Non-pigmented ciliary epithelial cell (primary cell): ENCODE measurements around the gene PRKCZ.
"Not testable (repeated sequence)": the region's sequence is repeated elsewhere in the genome, so short reads cannot be mapped to it uniquely, and the experiment has no call there.

ENCODE experiments used
- DNase-seq: peaks from one replicate; pipeline ENCODE4 v3.0.0-alpha.2; 2010; ENCODE audit warnings: low read depth

The PRKCZ gene

DNA sequence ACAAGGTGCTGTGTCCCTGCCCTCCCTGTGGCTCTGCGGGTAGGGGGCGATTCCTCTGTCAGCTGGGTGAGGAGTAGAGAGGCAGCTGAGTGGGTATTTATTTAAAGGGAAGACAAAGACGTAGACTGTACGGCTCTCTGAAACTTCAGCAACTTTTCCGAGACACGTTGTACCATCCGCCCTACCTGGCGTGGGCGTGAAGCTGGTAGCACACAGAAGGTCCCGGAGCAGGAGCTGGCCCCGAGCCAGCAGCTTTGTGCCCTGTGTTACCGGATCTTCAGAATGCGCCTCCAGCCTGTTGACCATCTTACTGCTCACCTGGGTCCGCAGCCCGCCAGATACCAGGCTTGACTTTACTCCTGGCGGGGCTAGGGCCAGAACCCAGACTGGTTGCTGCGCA, 34.9 kb downstream of the PRKCZ start:
- no peak for DNase-seq

DNA sequence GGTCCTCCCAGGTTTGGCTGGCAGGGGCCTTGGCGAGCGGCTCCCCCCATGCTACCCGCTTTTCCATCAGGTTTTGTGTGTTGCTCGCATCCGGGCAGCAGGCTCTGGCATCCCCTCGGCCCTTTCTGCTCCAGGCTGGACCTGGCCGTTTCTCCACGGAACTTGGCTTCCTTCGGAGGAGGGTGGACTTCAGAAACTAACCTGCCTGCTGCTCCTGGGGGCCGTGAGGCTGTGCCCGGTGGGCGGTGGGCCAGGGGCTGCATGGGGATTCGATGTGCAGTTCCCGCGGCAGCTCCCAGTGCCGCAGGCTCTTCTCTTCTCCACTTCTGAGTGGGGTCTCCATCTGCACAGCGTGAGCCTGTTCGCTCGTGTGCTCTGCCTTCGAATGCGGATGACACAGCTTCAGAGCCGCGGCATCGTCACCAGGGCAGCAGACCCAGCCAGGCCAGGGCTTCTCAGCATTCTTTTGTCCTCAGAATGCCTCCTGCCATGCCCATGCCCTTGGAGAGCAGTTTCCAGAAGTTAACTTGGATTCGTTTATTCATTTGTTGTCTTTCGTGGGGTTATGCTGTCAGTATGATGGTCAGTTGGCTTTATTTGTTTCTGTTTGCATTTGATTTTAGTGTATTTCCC, 36.4 kb downstream of the PRKCZ start:
- DNase-seq, result no peak

DNA sequence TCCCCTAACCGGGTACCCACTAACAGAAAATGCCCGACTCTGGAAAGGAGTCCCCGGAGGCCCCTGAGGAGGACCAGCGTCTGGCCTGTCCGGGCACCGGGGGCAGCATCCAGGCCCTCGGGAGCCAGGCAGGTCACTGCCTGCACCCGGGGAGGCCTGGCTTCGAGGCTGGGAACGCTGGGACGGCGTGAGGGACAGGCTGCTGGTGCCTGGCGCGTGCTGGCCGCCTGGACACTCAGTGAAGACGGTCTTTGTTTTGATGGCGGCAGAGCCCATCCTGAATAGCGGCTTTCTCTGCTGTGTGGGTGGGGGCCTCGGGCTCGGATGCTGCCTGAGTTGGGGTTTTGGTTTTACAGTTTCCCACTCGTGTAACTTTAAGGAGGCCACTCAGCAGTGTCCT, 37.6 kb downstream of the PRKCZ start:
- no peak for DNase-seq

DNA sequence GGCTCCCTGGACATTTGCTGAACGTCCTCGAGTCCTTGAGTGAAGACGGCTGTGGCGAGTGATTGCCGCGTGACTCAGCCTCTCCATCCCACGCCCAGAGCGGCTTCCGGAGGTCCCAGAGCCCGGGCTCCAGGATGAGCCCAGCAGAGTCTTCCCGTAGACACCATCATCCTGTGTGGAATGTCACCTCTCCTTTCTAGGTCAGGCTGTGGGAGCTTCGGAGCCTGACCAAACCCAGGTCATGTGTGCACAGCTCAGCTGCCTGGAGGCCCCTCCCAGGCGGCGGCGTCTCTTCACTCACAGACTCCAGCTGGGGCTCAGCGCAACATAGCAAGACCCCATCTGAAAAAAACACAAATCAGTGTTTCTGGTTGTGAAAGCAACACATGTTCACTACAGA, 38.2 kb downstream of the PRKCZ start:
- peak; percentile 45 for DNase-seq

DNA sequence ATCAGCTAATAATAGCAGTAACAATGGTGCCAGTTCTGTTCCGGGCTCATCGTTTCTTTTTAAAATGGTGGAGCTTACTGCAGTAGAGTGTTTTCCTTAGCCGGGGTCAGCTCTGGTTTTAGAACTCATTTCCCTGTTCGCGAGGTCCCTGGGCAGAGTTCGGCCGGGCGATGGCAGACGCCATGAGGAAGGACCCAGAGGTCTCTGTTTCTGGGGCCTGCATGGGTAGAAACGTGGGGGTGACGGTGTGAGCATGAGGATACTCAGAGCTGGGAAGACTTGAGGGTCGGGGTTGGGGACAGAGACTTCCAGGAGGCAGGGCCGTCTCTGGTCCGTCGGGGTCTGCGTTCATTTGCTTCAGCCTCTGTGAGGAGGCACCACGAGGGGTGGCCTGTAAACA, 38.8 kb downstream of the PRKCZ start:
- DNase-seq, result no peak

DNA sequence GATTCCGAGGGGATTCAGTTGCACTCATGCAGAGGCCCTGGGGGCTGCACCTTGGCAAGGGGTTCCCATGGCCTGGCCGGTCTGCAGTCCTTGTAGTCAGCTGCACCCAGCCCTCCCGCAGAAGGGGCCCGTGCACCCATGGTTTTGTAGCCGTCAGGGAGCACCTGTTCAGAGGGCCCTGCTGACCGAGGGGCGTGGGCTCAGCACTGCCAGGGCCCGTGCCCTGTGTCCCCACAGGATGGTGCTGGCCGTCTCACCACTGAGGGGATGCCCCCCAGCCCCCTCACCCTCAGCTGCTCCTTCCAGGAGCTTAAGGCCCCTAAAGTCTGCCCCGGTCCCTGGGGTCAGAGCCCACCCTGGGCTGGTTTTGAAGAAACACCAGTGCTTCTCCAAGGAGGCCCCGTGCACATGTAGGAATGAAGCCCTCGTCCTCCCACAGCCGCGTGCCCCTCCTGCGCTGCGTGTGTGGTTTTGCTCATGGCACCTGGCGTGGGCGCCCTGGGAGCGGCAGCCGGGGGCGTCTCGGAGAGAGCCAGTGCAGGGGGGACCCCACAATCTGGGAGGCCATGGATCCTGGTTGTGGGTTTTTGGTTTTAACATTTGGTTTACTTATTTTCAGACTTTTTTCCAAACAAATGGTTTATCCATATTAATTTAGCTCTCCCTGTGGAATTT, 40.1 kb downstream of the PRKCZ start:
- no peak for DNase-seq

DNA sequence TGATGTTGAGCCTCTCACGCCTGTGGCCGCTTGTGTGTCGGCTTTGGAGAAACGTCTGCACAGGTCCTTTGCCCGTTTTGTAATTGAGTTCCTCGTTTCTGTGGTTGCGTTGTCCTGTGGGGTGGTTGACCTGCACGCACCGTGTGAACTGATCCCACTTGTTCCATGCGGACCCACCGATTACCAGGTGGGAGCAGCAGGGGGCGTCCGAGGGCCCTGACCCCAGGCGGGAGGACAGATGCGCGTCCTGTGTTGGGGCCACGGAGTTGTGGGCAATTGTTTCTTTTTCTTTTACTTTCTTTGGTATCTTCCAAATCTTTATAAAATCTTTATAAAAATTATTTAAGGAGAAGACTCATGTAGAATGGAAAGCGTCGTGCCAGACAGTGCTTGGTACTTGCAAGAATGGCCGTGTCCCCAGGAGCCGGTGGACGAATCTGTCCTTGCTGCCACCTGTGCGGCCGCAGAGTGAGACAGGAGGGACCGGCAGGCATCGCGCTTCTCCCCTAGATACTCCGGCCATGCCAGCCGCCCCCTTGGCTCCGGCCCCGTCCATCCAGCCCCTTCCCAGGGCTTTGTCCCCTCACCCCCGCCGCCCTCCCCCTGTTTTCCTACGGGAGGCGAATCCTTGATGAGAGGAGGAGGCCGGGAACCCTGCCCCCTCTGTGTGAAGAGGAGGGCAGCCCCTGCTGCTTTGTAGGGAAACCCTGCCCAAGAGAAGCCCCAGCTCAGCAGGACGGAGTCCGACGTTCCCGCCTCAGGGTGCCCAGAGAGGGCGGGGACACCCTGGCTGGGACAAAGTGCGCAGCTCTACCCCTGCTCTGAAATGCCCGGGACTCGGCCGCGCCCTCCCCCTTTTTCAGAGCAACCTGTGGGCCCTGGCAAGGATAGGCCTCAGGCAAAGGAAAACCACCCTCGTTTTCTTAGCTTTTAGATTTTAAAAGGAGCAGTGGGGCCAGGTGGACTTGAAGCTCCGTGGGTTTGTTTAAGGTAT, 41.7 kb downstream of the PRKCZ start:
- no peak for DNase-seq

DNA sequence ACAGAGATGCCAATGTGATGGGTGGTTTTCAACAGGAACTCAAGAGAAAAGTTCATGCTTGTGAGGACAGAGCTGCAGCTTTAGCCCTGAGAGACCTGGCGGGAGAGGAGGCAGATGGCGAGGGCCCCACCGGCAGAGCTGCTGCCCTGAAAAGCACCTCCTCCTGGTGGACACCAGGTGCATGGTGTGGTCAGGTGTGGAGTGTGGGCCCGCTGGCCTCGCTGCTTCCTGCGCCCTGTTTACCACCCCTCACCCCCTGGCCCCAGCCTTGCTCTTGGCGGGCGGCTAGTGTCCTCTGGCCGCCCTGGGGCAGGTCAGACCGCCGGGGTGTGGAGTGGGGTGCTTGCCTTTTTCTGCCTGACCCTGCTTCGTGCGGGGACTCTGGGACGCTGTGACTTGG, 42.8 kb downstream of the PRKCZ start:
- no peak for DNase-seq

DNA sequence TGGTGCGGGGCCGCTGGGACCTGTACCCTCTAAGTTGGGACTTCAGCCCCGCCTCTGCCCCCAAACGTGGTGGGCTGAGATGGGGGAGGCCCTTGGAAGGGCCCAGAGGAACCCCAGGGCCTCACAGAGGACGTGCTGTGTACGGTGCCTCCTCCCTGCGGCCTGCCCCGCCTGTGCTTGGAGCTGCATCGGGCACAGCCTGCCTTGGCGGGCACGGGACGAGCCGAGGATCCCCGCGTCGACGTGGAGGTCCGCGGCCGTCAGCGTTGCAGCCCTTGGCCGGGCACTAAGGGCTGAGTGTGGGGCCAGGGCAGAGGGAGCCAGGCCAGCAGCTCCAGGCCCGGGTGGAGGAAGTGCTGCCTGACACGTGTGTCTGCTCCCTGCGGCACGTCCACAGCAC, 43.4 kb downstream of the PRKCZ start:
- no peak for DNase-seq

DNA sequence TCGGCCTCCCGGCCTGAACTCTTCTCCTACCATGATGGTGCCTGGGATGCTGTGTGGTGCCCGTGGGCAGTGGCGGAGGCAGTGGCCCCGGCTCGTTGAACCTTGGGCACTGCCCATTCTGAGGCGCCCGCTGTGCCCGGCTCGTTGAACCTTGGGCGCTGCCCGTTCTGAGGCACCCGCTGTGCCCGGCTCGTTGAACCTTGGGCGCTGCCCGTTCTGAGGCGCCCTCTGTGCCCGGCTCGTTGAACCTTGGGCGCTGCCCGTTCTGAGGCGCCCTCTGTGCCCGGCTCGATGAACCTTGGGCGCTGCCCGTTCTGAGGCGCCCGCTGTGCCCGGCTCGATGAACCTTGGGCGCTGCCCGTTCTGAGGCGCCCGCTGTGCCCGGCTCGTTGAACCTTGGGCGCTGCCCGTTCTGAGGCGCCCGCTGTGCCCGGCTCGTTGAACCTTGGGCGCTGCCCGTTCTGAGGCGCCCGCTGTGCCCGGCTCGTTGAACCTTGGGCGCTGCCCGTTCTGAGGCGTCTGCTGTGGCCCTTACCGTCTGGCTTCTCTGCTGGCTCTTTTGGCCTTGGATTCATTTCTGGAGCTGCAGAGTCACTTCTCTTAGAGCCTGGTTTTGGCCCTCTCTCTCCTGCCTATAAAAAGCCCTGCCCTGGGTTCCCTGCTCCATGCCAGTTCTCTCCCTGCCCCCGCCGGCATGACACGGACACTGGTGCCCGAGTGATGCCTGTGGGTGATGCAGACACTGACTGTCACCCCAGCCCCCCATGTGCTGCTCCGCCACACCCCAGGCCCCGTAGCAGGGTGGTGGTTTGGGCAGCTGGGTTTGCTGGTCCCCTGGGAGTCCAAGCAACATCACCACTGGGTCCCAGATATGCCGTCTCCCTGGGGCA, 44.3 kb downstream of the PRKCZ start:
- not testable (repeated sequence) for DNase-seq

DNA sequence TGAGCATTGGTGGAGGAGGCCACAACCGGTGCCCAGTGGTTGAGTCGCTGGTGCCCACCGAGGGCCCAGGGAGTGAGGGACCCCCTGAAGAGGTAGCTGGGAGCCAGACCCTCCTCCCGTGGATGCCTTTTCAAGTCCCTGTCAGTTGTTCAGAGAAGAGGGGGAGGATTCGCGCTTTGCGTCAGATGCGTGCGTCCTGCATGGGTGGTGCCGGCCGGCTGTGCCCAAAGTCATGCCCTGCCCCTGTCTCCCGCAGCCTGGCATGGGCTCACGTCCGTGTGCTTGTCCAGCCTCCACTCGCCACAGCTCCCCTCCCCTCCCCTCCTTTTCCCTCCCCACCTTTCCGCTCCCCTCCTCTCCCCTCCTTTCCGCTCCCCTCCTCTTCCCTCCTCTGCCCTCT, 45.2 kb downstream of the PRKCZ start:
- no peak for DNase-seq

DNA sequence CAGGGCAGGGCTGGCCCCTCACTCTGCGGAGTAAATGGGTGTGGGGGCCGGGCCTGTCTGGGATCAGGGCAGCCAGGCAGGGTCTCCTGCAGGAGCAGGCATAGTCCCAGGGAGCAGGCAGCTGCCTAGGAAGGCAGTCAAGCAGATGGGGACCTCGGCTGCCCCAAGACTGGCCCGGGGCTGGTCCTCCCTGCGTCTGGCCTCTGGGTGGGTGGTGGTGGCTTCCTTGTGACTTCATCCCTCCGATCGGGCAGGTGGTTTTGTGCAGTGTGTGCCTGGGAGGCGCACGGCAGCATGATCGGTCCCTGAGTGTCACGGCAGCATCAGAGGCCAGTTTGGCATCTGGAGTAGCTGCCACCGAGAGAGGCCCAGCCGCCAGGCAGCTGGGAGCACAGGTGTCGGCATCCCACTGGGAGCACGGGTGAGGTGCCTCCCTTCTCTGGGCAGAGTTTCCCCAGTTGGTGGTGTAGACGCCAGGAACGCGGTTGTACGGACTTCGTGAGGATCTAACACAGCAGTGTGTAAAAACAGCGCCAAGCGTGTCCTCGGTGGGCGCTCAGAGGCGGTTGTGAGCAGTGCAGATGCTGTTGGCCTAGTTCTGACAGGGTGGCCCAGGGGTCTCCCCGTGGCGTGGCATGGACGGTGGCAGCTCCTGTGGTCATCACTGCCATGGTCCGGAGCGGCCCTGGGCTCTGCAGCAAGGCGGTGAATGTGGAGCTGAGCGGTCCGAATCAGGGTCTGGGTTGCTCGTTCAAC, 45.9 kb downstream of the PRKCZ start:
- DNase-seq, result no peak

DNA sequence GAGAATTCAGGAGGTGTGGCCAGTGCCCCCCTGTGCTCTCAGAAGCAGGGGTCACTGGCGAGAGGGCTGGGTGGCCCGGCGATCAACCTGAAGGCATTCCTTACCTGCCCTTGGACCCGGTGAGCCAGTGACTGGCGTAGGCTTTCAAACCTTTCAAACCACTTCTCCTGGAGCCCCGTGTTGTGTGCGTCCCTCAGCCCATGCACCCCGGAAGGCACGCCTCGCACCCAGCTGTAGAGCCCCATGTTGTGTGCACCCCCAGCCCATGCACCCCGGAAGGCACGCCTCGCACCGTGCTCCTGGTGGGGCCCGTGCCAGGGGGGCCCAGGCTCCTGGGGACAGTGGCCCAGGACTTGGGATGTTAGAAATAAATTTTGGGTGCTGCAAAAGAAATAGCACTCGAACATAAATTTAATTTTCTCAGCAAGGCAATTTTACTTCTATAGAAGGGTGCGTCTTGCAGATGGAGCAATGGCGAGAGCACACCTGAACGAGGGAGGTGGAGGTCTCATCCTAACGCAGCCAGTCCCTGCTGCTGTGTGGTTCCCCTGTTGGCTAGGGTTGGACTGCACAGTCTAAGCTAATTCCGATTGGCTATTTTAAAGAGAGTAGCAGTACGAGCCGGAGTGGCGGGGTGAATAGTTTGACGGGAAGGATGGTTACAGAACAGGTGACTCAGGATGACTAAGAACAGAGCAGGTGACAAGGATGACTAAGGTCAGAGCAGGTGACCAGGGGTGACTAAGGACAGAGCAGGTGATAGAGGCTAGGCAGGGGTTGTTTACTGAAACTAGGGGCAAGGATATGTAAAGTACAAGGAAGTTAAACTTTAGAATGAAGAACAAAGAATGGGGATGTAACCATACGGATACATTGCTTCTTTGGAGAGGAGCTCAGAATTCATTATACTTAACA, 47.4 kb downstream of the PRKCZ start:
- DNase-seq, result no peak

DNA sequence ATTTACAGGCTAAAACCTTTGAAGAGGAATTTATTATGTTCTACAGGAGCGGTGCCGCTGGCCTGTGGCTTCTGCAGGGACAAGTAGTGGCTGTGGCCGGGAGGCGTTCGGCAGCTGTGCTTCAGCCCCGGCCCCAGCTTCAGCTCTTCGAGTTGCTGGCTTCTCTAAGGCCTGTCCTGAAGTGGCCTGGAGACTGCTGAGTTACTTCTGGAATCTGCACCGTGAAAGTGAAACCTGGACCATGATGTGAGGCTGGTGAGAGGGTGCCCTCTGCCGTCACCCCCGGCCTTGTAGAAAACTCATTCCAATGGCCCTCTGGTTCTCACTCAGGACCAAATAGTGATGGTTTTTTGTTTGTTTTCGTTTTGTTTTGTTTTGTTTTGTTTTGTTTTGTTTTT, 48.1 kb downstream of the PRKCZ start:
- no peak for DNase-seq

DNA sequence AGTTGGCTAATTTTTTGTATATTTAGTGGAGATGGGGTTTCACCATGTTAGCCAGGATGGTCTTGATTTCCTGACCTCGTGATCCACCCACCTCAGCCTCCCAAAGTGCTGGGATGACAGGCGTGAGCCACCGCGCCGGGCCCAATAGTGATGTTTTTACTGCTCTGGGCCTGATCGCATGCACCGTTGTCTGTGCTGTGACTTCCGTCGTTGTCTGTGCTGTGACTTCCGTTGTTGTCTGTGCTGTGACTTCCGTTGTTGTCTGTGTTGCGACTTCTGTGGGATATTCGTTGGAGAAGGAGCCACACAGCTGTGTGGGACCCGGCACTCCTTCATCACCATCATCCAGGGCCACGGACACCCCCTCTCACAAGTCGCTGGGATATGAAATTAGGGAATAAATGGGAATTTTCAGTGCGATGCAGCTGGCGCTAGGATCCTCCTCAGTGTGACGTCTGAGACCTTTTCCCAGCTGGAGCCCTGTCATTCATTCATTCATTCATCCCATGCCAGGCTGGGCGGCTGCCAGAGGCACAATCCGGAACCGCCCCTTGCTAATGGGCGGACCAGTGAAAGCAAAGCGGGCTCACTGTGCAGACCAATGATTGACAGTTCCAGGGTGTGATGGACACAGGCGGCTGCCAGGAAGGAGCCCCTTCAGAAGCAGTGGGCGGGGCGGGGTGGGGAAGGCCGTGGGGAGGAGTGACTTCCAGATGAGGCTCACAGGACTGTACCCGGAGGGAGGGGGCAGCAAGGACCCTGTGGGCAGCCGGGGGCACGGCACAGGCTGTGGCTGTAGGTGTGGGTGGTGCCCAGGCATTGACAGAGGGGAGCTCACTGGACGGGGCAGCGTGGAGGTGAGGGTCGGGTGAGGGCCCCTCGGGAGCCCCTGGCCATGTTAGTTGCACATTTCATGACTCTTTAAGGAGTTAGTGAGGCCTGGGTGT, 48.9 kb downstream of the PRKCZ start:
- no peak for DNase-seq

DNA sequence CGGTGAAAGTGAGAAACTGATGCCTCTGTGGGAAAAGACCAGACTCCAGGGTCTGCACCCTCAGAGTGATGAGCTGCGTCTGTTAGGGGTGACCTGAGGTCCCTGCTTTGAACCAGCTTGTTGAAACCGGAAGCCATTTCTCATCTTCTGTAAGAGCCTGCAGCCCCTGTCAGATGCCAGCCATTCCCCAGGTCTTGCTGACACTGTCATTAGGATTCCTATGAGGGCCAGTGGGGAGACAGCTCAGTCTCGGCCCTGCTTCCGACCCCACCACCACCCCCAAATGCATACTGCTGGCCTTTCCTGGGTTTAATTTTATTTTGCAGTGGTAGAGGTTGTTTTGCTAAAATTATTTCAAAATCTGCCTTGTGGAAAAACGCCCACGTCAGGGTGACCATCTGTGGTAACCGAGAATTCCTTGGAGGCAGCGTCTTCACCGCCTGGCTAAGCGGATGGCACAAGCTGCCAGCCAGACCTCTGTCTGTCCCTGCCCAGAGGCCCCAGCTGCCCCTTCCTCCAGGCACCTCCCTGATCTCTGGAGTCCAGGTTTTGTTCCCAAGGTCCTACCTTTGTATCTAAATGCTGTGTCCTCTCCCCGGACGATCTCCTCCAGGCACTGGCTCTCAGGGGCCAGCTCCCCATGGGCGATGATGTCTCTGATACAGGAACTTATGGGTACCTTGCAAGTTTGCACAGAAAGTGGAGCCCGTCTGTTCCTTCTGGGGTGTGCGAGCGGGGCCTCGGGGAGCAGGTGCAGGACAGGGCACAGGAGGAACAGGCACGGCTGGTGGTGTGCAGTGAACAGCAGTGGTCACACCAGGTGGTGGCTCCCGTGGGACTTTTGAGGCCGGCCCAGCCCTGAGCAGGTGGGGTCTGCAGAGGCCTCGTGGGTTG, 49.9 kb downstream of the PRKCZ start:
- DNase-seq, result no peak

DNA sequence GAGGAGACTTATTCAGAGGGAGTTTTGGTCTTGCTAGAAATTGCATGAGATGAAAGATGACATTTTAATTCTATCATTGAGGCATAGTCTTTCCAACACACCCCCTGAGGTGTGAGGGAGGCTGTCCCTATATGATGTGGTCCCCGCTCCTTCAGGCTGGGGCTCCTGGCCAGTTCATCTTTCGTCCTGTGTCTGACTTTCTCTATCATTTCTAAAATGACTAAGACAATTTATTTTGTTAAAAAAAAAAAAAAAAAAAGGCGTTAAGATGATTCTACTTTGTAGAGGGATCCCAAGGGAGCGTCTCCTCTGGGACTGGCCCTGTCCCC, 50.5 kb downstream of the PRKCZ start:
- DNase-seq, result no peak

DNA sequence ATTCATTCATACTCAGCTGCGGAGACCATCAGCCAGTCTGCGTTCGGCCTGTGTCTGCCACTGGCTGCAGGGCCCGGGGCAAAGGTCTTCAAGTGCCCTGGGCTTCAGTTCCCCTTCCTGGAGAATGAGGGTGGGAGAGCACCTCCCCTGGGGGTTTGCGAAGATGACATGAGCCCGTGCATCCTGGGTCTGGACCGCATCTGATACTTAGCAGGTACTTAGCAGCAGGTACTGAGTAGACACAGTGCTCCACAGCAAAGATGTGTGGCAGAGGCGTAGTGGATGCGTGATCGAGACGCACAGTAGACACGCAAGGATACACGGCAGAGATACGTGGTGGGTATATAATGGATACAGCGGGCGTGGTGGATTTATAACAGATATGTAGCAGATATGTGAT, 51.3 kb downstream of the PRKCZ start:
- no peak for DNase-seq
